SK-N-MC (cell line): Measurements from ENCODE around the gene TTC28.

Experiments used
- EZH2 ChIP-seq: fragments of 200-600 bp; sonication (generic); IDR thresholded peaks from one replicate; pipeline ENCODE4 v1.6.1; 2017; ENCODE audit warnings: antibody characterized with exemption
- POLR2AphosphoS5 ChIP-seq: IDR thresholded peaks from 2 replicates; pipeline ENCODE4 v1.6.1; 2012; ENCODE audit warnings: mild to moderate bottlenecking, low read depth, low read length, borderline replicate concordance

DNA sequence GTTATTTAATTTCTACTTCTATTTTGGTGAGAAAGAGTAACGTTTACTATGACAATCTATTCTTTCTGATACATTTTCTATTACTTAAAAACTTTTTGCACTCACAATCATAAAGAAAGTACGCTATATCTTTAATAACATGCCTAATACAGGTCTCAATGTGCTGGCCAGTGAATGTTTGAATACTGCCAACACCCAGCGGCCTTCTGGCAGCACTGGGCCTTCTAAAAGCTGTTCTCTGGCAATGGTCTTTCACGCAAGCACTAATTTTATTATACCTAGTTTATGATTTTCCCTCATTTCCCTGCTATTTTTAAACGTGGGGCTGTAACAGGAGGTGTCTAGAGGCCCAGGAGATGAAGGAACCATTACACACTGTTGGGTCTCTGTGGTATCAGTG lies 410.8 kb downstream of the TTC28 start:
- TF ChIP-seq EZH2 (no peak), POLR2AphosphoS5 (no peak)
